ENCODE measurements around the gene DCP1B.
"Not testable (repeated sequence)": the region's sequence is repeated elsewhere in the genome, so short reads cannot be mapped to it uniquely, and the experiment has no call there.

The DCP1B gene

GRCh38 chr12:1977109-1977508 lies 27.1 kb downstream of the DCP1B start:
- no peak for DNase-seq (ENCODE audit: low read depth in 2 of 2)

GRCh38 chr12:1974812-1975211 lies 29.4 kb downstream of the DCP1B start:
- no peak for DNase-seq (ENCODE audit: low read depth in 2 of 2)

- no peak for DNase-seq (ENCODE audit: low read depth in 2 of 2)
These were observed 31.4 kb downstream of the DCP1B start for GRCh38 chr12:1972856-1973317.

GRCh38 chr12:1972260-1972659 lies 32.0 kb downstream of the DCP1B start:
- DNase-seq (ENCODE audit: low read depth in 2 of 2) = no peak

- DNase-seq (ENCODE audit: low read depth in 2 of 2) = no peak
These were observed 33.8 kb downstream of the DCP1B start for GRCh38 chr12:1970331-1970900.

GRCh38 chr12:1966561-1967226 lies 37.6 kb downstream of the DCP1B start:
- DNase-seq (ENCODE audit: low read depth in 2 of 2) = no peak

GRCh38 chr12:1965916-1966315 lies 38.3 kb downstream of the DCP1B start:
- DNase-seq (ENCODE audit: low read depth in 2 of 2) = no peak

- no peak for DNase-seq (ENCODE audit: low read depth in 2 of 2)
These were observed 41.9 kb downstream of the DCP1B start for GRCh38 chr12:1962051-1963020.

- DNase-seq (ENCODE audit: low read depth in 2 of 2) = no peak
These were observed 47.5 kb downstream of the DCP1B start for GRCh38 chr12:1956716-1957115.

GRCh38 chr12:1949771-1950470 lies 54.3 kb downstream of the DCP1B start:
- no peak for DNase-seq (ENCODE audit: low read depth in 2 of 2)

GRCh38 chr12:1948883-1949282 lies 55.4 kb downstream of the DCP1B start:
- no peak for DNase-seq (ENCODE audit: low read depth in 2 of 2)

GRCh38 chr12:1947081-1947480 lies 57.2 kb downstream of the DCP1B start:
- DNase-seq (ENCODE audit: low read depth in 2 of 2) = no peak

- no peak for DNase-seq (ENCODE audit: low read depth in 2 of 2)
These were observed 58.0 kb downstream of the DCP1B start for GRCh38 chr12:1946296-1946695.

- not testable (repeated sequence) for DNase-seq (ENCODE audit: low read depth in 2 of 2)
These were observed 58.8 kb downstream of the DCP1B start for GRCh38 chr12:1945502-1945901.

- DNase-seq (ENCODE audit: low read depth in 2 of 2) = peak; percentile 90 to 92
These were observed 64.3 kb downstream of the DCP1B start for GRCh38 chr12:1939801-1940607.

GRCh38 chr12:1939331-1939730 lies 64.9 kb downstream of the DCP1B start:
- DNase-seq (ENCODE audit: low read depth in 2 of 2) = no peak

- no peak for DNase-seq (ENCODE audit: low read depth in 2 of 2)
These were observed 66.6 kb downstream of the DCP1B start for GRCh38 chr12:1937481-1938224.

GRCh38 chr12:1936406-1937320 lies 67.6 kb downstream of the DCP1B start:
- DNase-seq (ENCODE audit: low read depth in 2 of 2) = no peak

- no peak for DNase-seq (ENCODE audit: low read depth in 2 of 2)
These were observed 68.4 kb downstream of the DCP1B start for GRCh38 chr12:1935700-1936378.

All from stimulated activated CD4-positive, alpha-beta T cell treated with anti-CD3 and anti-CD28 coated beads, Interleukin-1b, Interleukin-23, amount 100 ng/mL, for 4 hours (primary cell).